NCI-H187 treated with DMSO at 0.1 percent for 48 hours (cell line): ENCODE results near the gene INPP4A.

Experiments
- DNase-seq: peaks from one replicate; lab custom pipeline; 2025; lab: John Stamatoyannopoulos, UW

The INPP4A gene

GRCh38 chr2:98436734-98437133 is 7.9 kb upstream of the INPP4A start:
- no peak for DNase-seq

DNA sequence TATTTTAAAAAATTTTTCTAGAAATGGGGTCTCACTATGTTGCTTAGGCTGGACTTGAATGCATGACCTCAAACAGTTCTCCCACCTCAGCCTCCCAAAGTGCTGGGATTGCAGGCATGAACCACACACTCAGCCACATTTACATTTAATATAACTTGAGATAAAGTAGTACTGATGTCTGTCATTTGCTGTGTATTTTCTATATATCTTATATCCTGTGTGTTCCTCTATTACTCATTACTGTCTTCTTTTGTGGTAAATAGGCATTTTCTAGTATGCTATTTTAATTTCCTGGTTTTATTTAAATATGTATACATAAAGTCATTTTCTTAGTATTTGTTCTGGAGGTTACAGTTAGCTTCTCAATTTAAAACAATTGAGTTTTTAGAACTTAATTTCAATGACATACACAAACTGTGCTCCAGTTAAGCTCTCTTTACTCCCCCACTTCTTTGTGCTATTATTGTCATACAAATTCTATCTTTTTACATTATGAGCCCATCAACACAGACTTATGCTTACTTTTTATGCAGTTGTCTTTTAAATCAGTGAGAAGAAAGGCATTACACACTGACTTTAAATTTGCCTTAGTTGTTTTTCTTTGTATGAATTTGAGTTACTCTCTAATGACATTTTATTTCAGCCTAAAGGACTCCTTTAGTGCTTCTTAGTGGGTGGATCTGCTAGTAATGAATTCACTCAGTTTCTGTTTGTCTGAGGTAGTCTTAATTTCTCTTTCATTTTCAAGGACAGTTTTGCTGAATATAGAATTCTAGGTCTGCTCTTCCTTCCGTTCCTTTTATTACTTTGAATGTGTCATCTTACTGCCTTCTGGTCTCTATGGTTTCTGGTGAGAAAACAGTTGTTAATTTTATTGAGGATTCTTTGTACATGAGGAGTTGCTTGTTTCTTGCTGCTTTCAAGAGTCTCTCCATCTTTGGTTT is 6.2 kb upstream of the INPP4A start:
- no peak for DNase-seq

DNA sequence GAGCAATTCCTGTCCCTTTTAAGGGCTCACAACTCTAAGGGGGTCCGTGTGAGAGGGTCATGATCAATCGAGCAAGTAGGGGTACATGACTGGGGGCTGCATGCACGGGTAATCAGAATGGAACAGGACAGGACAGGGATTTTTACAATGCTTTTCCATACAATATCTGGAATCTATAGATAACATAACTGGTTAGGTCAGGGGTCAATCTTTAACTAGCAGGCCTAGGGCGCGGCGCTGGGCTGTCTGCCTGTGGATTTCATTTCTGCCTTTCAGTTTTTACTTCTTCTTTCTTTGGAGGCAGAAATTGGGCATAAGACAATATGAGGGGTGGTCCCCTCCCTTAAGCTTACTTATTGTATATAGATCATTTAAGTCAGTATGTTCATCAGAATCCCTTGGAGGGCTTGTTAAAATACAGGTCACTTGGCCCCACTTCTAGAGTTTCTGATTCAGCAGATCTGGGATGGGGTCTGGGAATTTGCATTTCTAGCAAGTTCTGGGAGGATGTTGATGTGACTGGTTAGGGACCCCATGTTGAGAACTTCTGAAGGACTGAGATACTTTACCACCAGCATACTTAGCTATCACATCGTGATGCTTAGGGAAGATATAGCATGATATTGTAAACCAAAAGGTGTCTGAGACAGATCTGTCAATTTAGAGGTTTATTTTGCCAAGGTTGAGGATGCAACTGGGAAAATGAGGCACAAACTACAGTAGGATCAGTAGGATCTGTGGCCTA is 2.8 kb upstream of the INPP4A start:
- DNase-seq, result no peak

- DNase-seq, result no peak
Observed at GRCh38 chr2:98442488-98442887, 2.2 kb upstream of the INPP4A start.

DNA sequence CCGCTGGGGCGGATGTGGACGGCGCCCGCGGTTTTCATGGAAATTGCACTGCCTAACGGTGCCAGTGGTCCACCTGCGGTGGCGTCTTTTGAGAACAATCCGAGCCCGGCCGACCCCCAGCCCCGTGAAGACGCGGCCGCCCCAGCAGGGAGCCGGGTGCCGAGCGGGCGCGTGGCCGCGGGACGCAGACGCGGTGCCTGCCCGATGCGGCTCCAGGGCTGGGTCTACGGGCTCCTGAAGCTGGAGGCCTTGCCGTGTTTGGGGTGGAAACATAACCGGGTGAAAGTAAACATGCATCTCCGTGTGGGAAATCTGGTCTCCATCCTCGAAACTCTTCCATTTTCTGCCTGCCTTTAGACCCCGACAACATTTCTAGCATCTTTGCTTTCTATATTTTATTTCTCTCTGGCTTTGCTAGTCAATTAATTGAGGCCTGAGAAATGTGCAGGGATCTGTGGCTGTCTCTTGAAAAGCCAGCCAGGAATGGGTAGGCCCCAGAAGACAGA is 572 bp downstream of the INPP4A start:
- no peak for DNase-seq

DNA sequence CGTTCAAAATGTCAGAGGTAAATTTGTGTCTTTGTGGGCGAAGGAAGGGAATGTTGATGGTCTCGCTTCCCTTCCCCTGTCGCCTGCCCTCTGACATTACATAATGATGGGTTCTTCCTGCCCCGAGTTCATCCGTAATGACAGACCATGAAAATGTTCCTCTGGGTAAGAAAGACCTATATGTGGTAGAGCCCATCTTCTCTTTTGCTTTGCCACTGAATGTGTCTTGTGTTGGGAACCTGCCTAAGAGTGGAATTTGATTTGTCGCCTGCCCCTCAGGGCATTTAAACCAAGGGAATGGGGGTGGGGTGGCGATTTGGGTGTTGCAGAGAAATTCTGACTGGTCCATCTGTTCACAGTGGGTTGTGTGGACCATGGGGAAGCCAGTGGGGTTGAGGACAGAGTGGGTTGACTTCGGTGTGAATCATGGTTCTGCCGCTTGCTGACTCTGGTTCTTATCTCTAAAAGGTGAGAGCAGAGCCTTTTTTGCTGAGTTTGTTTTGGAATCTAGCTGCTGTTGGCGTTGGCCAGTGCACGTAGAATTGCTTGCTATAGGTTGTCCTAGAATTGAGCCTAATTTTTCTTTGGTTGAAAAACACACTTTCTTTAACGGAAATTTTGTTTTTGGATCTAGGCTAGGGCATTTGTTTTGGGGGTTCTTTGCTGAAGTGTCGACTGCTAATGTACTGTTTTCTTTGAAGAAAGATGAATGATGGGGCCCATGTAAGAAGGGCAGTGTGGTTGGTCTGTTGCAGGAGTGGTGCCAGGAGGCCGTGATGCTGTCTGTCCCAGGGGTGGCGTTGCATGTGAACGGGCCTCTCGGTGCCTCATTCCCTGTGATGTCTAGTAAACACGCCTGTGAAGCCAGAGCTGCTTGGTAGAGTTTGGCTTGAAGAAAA is 1.3 kb downstream of the INPP4A start:
- no peak for DNase-seq

DNA sequence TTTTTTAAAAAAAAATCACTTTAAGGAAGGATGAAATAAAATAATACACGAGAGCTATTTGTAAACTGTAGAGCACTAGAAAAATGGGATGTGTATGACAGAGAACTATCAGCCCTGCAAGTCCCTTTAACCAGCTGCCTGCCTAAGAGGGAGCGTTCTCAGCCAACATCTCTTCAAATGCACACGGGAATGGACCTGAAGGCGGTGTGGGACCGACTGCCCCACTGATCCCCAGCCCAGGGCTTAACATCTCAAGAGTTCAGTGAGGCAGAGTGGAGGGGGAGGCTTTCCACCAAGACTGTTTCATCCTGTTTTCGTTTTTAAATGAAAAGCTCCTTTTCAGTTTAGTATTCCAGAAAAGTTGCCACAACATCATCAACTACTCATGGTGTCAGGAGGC is 2.2 kb downstream of the INPP4A start:
- DNase-seq, result no peak

- no peak for DNase-seq
Observed at GRCh38 chr2:98448441-98449145, 3.9 kb downstream of the INPP4A start.

- DNase-seq, result no peak
Observed at GRCh38 chr2:98452396-98453027, 7.9 kb downstream of the INPP4A start.

DNA sequence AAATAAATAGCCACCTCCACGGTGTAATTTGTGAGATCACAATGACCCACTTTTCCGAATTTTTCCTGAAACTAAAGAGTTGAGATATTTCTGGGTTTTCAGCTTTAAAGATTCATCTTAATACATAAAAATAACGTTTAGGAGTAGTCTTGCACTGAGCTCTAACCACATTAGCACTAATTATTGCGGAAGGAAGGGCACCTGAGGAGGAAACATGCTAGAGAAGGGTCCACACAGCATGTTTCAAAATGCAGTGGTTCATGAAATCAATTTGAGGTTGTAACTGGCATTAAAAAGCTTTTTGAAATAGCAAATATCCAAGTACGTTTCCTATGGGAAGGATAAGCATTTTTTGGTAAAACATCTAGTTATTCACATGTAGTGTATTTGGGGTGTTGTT is 8.4 kb downstream of the INPP4A start:
- DNase-seq, result no peak

DNA sequence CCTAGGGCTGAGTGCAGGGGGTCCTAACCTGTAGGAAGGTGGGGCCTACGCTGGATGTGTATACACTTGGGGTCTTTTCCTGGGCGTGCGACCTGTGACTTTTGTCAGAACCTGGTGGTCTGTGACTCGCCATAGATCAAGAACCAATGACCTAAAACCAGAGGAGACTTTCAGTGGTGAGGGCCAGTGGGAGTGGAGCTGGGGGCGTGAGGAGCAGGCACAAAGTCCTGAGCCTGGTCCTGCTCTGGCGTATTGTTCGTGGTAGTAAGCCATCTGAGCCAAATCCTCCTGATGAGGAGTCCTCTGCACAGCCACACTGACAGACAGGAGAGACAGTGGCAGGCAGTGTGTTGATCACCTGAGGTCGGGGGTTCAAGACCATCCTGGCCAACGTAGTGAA is 8.9 kb downstream of the INPP4A start:
- no peak for DNase-seq

DNA sequence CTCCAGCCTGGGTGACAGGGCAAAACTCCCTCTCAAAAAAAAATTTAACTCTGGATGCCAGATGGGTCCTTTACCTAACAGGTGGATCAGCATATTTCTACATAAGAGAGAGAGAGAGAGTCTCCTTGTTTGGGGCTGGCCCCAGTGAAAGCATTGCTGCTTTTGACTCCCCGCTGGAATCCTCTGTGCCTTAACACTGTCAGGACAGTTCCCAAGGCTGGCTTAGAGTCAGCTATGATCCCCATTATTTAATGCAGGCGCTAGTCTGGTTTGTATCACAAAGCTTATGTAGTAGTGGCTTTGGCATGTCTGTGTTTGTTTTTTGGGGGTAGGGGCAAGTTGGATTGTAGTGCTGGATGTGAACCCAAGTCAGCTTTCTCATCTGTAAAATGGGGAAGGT is 9.4 kb downstream of the INPP4A start:
- no peak for DNase-seq

- no peak for DNase-seq
Observed at GRCh38 chr2:98454500-98455235, 10.0 kb downstream of the INPP4A start.

- no peak for DNase-seq
Observed at GRCh38 chr2:98455494-98455976, 10.9 kb downstream of the INPP4A start.

- DNase-seq, result no peak
Observed at GRCh38 chr2:98457045-98457696, 12.5 kb downstream of the INPP4A start.

DNA sequence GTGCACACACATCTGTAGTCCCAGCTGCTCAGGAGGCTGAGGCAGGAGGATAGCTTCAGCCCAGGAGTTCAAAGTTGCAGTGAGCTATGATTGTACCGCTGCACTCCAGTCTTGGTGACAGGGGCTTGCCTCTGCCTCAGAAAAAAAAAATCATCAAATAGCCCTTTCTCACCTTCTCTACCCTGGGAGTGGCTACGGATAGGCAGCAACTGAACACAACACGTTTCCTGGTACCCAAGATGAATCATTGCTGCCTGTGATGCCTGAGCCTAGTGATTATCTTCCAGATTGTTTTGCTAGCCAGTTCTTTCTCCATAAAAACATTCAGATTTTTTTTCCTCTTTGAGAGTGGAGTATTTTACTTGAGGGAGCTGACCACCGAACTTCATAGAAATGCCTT is 13.5 kb downstream of the INPP4A start:
- no peak for DNase-seq

- DNase-seq, result no peak
Observed at GRCh38 chr2:98458667-98459380, 14.2 kb downstream of the INPP4A start.

DNA sequence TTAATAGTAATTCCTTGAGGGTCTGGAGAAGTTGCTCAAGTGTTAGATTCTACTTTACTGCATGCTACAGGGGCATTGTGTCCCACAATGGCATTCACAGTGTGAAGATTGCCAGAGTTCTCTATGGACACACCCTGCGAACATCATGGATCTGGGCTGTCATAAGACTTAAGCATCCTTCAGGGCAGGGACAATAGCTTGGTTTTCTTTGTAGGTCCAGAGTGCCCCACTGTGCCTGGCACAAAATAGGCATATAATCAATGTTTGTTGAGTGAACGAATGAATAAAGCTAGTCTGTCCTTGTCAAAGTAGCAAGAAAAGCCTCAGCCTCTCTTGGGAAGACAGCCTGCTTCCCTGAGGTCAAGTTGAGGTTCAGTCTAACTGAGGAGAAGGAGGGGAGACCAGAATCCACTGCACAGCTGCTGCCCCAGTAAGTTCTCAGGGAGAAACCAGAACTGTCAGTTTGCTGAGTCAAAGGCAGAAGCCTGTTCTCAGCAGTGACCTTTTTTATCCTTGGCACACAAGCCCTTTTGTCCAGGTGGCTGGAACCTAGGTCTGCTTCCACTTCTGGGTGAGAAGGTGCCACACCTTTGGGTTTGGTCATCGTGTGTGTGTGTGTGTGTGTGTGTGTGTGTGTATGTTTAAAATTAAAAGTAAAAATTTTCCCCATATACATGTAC is 15.0 kb downstream of the INPP4A start:
- no peak for DNase-seq
